ENCODE data around the gene KRT78.
A peak's percentile ranks its signal among the peaks of the same experiment; 100 is the strongest.

The KRT78 gene

GRCh38 chr12:52837413-52837741 lies 11.4 kb downstream of the KRT78 start:
- no peaks in the 10 kb centered on the region for H3K36me3 Mint-ChIP-seq (ENCODE audit: low read depth)
- H3K27me3 Mint-ChIP-seq, result no peaks in the 10 kb centered on the region
- peak overlapping the region; percentile 88 for H3K27ac Mint-ChIP-seq
- no peaks in the 10 kb centered on the region for H3K9me3 Mint-ChIP-seq
- H3K4me1 Mint-ChIP-seq (ENCODE audit: low read depth), result peaks cover 39% of the 10 kb centered on the region
- peak overlapping the region; percentile 36 for H3K4me3 Mint-ChIP-seq

- Mint-ChIP-seq H3K27me3 (no peaks in the 10 kb centered on the region), H3K36me3 (ENCODE audit: low read depth) (no peaks in the 10 kb centered on the region), H3K4me3 (peak overlapping the region; percentile 54), H3K27ac (peak overlapping the region; percentile 88), H3K4me1 (ENCODE audit: low read depth) (peaks cover 35% of the 10 kb centered on the region), H3K9me3 (no peaks in the 10 kb centered on the region)
These were observed 12.0 kb downstream of the KRT78 start for GRCh38 chr12:52836491-52837412.

- Mint-ChIP-seq H3K27me3 (no peaks in the 10 kb centered on the region), H3K27ac (peak overlapping the region; percentile 88), H3K36me3 (ENCODE audit: low read depth) (no peaks in the 10 kb centered on the region), H3K4me1 (ENCODE audit: low read depth) (peaks cover 35% of the 10 kb centered on the region), H3K9me3 (no peaks in the 10 kb centered on the region), H3K4me3 (peak overlapping the region; percentile 54)
These were observed 12.7 kb downstream of the KRT78 start for GRCh38 chr12:52836042-52836466.

DNA sequence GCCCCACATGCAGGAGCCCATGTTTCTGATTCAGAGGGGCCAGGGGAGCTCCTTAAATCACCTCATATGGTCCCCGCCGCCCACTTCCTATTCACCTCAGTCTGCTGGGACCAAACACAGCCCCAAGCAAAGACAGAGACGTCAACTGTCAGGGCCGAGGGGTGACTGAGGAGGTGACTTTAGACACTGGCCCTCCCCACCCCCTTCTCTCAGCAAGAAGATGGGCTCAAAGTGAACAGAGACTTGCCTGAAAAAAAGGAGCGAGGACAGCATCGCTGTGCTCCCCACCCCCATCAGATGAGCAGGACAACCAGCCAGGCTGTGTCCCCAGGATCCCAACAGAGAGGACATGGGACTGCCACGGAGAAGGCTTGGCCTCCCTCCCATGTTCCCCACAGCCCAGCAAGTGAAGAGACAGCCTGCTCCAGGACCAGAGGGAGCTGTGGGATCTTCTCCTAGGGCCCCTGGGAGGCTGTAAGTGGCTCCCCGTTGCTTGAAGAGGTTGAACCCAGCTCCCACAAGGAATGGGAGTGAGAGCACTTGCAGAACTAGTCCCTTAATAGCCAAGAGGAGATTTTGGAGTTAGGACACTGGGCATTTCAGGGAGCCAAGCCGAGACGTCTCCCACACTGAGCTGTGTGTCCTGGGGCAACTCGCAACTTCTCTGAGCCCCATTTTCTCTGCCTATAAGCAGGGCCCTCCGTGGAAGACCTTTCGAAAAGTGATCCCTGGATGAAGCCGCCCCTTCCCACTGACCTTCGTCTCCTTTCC lies 13.3 kb downstream of the KRT78 start:
- peaks cover 35% of the 10 kb centered on the region for H3K4me1 Mint-ChIP-seq (ENCODE audit: low read depth)
- peak overlapping the region; percentile 54 for H3K4me3 Mint-ChIP-seq
- H3K27me3 Mint-ChIP-seq, result no peaks in the 10 kb centered on the region
- H3K9me3 Mint-ChIP-seq, result no peaks in the 10 kb centered on the region
- peak overlapping the region; percentile 88 for H3K27ac Mint-ChIP-seq
- no peaks in the 10 kb centered on the region for H3K36me3 Mint-ChIP-seq (ENCODE audit: low read depth)

DNA sequence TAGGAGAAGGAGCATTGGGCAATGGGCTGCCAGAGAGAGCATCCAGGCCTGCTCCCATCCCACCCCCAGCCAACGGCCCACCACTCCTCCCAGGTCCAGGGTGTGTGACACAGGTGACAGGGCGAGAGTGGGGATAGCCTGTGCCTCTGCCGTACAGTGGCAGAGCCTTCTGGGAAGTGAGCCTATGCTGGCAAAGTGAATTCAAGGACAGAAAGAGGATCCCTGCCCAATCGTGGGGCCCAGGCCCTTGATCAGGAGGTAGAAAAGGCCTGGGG lies 14.1 kb downstream of the KRT78 start:
- no peaks in the 10 kb centered on the region for H3K36me3 Mint-ChIP-seq (ENCODE audit: low read depth)
- H3K27ac Mint-ChIP-seq, result peak overlapping the region; percentile 88
- H3K4me3 Mint-ChIP-seq, result no peak overlapping the region
- no peaks in the 10 kb centered on the region for H3K9me3 Mint-ChIP-seq
- H3K27me3 Mint-ChIP-seq, result no peaks in the 10 kb centered on the region
- peaks cover 35% of the 10 kb centered on the region for H3K4me1 Mint-ChIP-seq (ENCODE audit: low read depth)

DNA sequence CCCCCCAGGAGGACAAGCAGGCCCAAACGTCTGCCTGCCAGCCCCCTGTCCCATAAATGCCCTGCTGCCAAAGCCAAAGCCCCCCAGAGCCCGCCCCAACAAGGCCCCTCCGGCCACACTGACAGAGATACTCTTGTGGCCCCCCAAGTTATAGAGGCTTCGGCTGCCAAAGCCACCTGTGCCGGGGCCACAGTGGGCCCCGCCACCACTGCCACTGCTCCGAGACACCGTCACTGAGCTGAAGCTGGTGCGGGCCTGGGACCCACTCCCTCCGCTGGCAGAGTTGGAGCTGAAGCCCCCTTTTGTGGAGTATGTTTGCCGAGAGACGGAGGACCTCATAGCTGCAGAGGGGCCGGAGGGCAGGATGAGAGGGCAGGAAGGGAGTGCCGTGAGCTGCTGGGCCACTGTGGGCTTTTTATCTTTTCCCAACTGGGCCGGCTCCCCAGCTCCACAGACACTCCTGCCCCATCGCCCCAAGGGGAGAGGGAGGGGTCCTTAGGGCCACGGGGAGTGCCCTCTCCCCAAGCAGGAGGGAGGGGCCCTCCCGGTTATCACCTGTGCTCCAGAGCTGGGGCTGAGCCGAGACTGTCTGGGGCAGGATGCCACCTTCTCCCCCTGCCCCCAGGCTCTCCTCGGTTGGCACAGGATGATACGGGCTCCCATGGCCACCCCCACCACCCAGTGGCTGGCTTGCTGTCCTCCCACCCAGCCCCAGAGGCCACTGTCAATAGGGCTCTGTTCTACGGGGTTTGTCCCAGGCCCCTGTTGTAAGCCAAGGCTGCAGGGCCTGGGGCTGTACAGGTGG lies 14.7 kb downstream of the KRT78 start, which contains the start of gene KRT79:
TSS of gene KRT79 (minus strand) at position 390 of the 805 bp plus-strand sequence. CDS start at position 339, 51 bp downstream.
- H3K27me3 Mint-ChIP-seq, result no peaks in the 10 kb centered on the region
- H3K36me3 Mint-ChIP-seq (ENCODE audit: low read depth), result no peaks in the 10 kb centered on the region
- H3K27ac Mint-ChIP-seq, result peak within 1 kb of the TSS; percentile 88
- H3K4me1 Mint-ChIP-seq (ENCODE audit: low read depth), result peaks cover 35% of the 10 kb centered on the region
- no peak within 1 kb of the TSS for H3K4me3 Mint-ChIP-seq
- H3K9me3 Mint-ChIP-seq, result no peaks in the 10 kb centered on the region

DNA sequence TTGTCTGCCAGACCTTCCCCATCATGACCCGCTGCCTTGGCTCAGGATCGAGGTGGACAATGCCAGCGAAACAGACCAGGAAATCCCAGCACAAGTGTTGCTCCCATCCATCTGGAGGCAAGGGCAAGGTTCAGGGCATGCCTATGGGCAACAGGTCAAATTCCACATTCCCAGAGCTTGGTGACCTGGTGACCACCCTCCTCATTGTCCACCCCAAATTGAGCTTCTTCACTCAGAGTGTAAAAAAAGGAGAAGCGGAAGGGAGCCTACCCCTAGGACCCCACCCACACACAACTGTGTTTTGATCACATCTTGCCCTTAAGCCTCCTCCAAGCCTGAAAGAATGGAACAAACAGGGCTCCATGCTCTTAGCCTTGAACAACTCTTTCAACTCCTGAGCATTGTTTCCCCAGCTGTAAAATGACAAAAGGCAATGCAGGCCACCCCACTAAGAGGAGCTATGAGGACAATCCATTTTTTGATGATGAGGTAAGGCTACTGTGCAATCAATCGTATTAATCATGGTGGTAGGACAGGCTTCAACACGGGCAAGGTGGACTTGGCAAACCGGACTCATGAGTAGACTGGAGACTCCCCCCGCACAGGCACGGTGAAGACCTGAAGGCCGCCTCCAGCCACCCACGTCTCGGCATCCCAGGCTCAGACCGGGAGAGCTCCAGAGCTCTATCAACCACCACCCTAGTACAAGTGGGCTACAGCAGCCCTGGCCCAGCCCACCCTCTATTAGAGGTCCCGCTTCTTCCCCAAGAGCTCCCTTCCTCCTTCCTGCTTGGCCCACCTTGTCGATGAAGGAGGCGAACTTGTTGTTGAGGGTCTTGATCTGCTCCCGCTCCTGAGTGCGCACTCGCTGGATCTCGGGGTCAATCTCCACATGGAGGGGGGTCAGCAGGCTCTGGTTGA lies 15.5 kb downstream of the KRT78 start:
- H3K27me3 Mint-ChIP-seq, result no peaks in the 10 kb centered on the region
- peaks cover 42% of the 10 kb centered on the region for H3K4me1 Mint-ChIP-seq (ENCODE audit: low read depth)

DNA sequence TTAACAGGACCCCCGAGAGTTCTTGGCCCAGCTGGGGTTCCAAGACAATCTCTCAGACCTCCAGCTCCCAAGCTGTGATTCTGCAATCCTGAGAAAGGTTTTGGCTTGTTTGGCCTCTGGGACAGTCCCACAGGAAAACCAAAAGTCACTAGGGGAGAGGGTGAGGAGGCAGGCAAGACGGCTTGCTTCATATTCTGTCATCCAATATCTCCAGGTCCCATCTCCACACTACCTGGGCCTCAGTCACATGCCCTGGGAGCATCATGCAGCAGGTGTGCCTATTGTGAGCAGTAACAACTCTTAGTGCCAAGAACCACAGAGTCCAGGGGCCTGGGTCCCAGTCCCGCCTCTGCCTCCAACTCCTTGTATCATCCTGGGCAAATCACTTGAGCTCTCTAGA lies 16.3 kb downstream of the KRT78 start:
- no peaks in the 10 kb centered on the region for H3K27me3 Mint-ChIP-seq
- H3K9me3 Mint-ChIP-seq, result no peaks in the 10 kb centered on the region
- H3K36me3 Mint-ChIP-seq (ENCODE audit: low read depth), result no peaks in the 10 kb centered on the region
- H3K4me1 Mint-ChIP-seq (ENCODE audit: low read depth), result peaks cover 37% of the 10 kb centered on the region
- no peak overlapping the region for H3K4me3 Mint-ChIP-seq
- H3K27ac Mint-ChIP-seq, result no peak overlapping the region

More for the DNA sequence above, 15.5 kb downstream of the KRT78 start:
- Mint-ChIP-seq H3K36me3 (ENCODE audit: low read depth) (no peaks in the 10 kb centered on the region), H3K4me3 (no peak overlapping the region), H3K27ac (no peak overlapping the region), H3K9me3 (no peaks in the 10 kb centered on the region)

DNA sequence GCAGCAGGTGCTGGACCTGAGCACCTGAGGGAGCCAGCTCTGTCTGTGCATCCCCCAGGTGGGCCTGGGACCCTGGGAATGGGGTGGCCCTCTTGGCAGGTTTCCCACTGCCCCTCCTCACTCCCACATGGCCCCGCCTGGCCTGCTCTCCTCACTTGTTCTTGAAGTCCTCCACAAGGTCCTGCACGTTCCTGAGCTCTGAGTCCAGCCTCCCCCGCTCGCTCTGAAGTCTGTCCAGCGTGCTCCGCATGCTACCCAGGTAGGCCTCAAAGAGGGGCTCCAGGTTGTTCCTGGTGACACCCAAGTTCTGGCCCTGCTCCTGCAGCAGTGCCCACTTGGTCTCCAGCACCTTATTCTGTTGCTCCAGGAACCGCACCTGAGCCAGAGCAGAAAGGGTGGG lies 17.5 kb downstream of the KRT78 start:
- H3K36me3 Mint-ChIP-seq (ENCODE audit: low read depth), result no peaks in the 10 kb centered on the region
- H3K9me3 Mint-ChIP-seq, result no peaks in the 10 kb centered on the region
- no peak overlapping the region for H3K4me3 Mint-ChIP-seq
- H3K27me3 Mint-ChIP-seq, result no peaks in the 10 kb centered on the region
- peaks cover 25% of the 10 kb centered on the region for H3K4me1 Mint-ChIP-seq (ENCODE audit: low read depth)
- no peak overlapping the region for H3K27ac Mint-ChIP-seq

- Mint-ChIP-seq H3K36me3 (ENCODE audit: low read depth) (no peaks in the 10 kb centered on the region), H3K9me3 (no peaks in the 10 kb centered on the region), H3K27me3 (no peaks in the 10 kb centered on the region), H3K4me3 (no peak overlapping the region), H3K27ac (no peak overlapping the region), H3K4me1 (ENCODE audit: low read depth) (peaks cover 14% of the 10 kb centered on the region)
These were observed 18.6 kb downstream of the KRT78 start for GRCh38 chr12:52829986-52830770.

DNA sequence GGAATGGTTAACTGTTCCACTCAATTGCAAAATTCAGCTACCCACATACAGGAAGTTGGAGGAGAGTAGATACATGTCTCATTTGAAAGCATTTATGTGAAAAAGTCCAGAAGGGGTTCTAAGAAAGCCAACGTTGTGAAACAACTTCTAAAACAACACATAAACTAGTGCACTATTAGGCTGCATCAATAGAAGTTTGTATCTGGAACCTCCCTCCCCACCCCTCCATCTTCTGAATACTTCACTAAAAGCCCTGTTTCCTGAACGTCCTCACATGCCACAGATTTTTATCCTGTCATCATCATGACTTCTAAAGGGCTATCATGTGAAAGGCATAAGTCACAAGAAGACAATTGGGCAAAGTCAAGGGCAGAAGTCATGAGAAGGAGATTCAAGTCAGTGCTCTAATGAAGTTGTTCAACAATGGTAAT lies 20.2 kb downstream of the KRT78 start:
- H3K27me3 Mint-ChIP-seq, result no peaks in the 10 kb centered on the region
- no peaks in the 10 kb centered on the region for H3K36me3 Mint-ChIP-seq (ENCODE audit: low read depth)
- no peak overlapping the region for H3K4me3 Mint-ChIP-seq

GRCh38 chr12:52828156-52828555 lies 20.6 kb downstream of the KRT78 start:
- Mint-ChIP-seq H3K9me3 (no peaks in the 10 kb centered on the region), H3K36me3 (ENCODE audit: low read depth) (no peaks in the 10 kb centered on the region), H3K4me1 (ENCODE audit: low read depth) (peaks cover 8% of the 10 kb centered on the region), H3K27me3 (no peaks in the 10 kb centered on the region), H3K4me3 (no peak overlapping the region), H3K27ac (no peak overlapping the region)

More for the DNA sequence above, 20.2 kb downstream of the KRT78 start:
- no peaks in the 10 kb centered on the region for H3K9me3 Mint-ChIP-seq
- H3K27ac Mint-ChIP-seq, result no peak overlapping the region
- H3K4me1 Mint-ChIP-seq (ENCODE audit: low read depth), result peaks cover 8% of the 10 kb centered on the region

- peaks cover 8% of the 10 kb centered on the region for H3K4me1 Mint-ChIP-seq (ENCODE audit: low read depth)
- no peaks in the 10 kb centered on the region for H3K27me3 Mint-ChIP-seq
- H3K4me3 Mint-ChIP-seq, result no peak overlapping the region
- H3K36me3 Mint-ChIP-seq (ENCODE audit: low read depth), result no peaks in the 10 kb centered on the region
- no peak overlapping the region for H3K27ac Mint-ChIP-seq
- H3K9me3 Mint-ChIP-seq, result no peaks in the 10 kb centered on the region
These were observed 21.2 kb downstream of the KRT78 start for GRCh38 chr12:52827499-52828090.

All from stimulated activated naive CD8-positive, alpha-beta T cell treated with anti-CD3 and anti-CD28 coated beads, Interleukin-15, Interleukin-2, amounts not matched to agents 100 ng/mL and 50 ng/mL, for 24 hours (primary cell).